HG03354 (cell line): Measurements from ENCODE around the gene GRP.

ENCODE experiments used
- ATAC-seq: cut with Tn5 transposase; IDR thresholded peaks from one replicate; pipeline ENCODE4 v1.9.1; 2021; ENCODE audit warnings: mild to moderate bottlenecking; ENCODE audit not compliant: unreplicated experiment, poor library complexity, severe bottlenecking

Gene GRP

DNA sequence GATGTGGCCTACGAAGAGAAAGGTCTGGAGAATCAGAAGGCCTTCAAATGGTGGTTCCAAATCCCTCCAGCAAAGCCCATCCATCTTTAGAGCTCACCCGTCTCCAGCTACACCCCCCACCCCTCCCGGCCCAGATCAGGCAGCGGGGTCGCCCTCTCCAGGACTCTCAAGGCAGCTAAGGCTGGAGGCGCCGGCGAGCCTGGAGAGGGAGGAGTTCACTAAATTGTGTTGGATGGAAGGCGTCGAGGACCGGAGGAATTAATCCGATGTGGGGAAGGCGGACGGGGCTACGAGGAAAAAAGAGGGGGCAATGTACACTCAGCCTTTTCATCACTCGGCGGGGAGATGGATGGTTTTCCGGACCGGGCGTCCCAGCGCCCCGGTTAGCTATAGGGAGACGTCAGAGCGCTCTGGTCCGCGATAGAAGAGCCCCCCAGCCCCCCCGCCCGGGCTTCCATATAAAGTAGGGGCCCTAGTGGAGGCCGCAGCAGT lies at the start of gene GRP:
TSS of gene GRP (plus strand) at position 487 of the 492 bp plus-strand sequence. CDS start 108 bp downstream, outside the sequence.
- no peak for ATAC-seq

DNA sequence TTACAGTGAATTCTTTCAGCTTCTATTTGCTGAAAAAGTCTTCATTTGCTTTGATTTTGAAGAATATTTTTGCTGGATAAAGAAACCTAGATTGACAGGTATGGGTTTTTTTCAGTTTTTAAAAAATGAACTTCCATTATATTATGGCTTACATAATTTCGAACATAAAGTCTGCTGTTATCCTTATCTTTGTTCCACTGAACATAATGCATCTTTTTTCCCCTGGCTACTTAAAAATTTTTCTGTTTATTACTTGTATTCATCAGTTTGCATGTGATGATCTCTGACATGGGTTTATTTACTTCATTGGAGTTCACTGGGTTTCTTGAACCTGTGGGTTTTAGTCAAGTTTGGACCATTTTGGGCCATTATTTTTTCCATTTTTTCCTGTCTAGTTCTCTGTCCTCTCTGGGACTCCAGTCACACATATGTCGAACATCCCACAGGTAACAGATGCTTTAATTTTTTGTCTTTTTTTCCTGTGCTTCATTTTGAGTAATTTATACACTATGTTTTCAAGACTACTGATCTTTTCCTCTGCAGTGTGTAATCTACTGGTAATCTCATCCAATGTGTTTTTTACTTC lies 47.2 kb upstream of the GRP start:
- no peak for ATAC-seq

DNA sequence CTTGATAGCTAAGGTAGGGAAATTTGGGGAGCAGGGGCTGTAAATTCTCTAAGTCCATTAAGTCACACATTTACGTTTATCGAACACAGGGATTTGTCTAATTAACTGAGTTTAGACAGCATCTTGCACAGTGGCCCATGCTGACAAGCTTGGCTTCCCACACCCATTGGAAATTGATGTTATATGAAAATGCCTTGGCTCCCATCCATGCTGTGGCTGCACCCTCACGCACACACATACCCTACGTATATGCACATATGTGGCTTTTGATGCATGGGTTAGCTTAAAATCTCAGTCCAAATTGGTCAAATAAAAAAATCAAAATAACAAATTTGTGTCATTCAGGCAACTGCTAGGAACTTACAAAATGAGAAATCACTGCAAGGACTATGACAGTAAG lies 42.5 kb upstream of the GRP start:
- ATAC-seq, result no peak

DNA sequence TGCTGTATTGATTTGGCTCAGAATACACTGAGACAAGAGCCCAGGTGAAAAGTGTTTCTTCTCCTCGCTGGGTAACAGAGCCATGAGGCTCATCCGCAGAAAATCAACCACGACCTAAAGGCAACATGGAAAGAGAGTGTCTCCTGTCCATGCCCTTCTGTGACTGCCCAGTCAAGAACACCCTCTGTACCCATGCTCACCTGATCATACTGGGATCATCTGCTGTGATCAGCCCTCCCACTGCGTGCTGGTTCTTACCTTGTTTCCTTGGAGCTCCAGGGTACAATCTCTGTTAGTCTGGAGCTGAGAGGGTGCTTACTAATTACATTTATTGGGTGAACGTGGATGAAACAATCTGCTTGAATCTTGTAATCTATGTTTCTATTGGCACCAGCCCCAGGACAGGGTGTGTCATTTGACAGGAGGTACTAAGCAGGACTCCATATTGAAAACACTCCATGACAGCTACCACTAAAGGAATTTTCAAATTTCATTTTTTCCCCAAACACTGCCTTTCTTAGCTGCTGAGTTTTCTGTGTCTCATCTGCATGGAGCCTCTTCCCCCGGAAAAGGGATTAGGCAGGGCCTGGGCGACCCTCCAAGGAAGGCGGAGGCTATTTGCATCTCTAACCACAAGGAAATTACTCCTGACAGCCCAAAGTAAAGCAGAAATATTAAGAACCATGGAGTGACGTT lies 39.7 kb upstream of the GRP start:
- no peak for ATAC-seq

DNA sequence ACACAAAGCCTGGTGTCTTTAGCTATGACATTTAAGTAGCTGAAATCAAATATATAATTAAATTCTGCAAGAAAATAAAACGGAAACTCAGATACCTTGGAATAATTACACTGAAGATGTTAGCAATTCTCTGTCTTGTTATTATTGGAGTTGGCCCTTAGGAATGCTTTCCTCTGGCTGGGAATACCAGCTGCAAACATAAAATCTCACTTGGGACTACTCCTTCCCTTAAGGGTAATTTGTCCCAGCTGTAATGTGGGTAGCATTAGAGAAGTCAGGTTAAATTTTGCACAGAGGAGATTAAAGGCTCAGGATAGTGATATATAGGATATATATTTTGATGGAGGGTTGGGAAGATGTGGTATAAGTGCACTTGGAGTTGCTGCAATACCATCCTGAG lies 37.3 kb upstream of the GRP start:
- ATAC-seq, result no peak

DNA sequence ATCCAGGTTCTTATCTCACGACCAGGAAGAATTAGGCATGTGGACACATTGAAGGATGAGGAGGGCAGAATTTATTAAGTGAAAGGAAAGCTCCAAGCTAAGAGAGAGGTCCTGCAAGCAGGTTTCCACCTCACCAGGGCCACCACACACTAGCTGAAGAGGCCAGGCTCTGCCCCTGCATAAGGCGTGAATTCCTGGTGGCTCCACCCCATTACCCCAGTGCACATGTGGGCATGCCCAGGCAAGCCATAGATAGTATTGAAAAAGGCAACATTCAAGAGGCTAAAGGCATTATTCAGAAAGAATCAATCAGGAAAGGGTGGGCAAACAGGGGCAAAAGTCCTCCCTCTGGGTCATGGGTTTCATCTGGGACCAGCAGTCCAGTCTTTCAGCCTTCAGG lies 30.9 kb upstream of the GRP start:
- ATAC-seq, result no peak

DNA sequence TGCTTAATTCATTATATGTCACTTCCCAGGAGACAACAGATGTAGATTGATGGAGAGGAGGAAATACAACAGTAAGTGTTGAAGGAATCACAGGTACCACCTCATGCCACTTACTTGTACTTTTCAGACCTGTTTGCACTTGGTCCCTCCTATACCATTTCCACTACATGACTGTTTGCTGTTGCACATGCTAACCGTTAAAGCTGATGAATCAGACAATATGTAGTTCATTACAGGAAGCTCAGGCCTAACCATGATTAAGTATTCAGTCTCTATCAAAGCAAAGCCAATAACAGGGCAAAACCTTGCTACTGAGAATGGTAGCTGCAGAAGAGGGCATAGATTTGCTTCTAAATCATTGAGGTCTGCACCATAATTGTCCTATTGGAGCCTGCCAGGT lies 30.2 kb upstream of the GRP start:
- no peak for ATAC-seq

DNA sequence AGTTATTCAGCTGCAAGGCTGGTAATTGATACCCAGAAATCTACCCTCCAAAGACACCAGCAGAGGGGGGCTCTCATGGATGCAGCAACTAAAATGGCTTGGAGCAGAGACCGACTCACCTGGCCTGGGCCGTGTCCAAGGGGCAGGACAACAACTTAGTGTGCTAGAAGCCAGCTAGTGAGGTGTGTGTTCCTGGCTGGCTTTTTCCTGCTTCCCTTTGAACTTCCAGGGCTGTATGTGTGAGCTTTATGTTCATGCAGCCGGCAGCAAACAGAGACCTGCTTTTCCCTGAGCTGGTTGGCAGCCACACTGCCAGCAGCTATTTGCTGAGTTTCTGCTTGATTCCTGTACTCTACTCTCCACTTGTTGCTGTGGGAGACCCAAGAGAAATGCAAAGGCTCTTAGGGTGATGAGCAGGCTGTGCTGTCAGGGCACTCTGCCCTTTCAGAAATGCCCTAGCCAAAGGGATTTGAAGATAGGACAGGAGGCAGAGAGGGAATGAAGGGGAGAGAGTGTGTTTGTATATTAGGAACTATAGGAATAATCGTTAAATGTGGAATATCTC lies 23.7 kb upstream of the GRP start:
- no peak for ATAC-seq

DNA sequence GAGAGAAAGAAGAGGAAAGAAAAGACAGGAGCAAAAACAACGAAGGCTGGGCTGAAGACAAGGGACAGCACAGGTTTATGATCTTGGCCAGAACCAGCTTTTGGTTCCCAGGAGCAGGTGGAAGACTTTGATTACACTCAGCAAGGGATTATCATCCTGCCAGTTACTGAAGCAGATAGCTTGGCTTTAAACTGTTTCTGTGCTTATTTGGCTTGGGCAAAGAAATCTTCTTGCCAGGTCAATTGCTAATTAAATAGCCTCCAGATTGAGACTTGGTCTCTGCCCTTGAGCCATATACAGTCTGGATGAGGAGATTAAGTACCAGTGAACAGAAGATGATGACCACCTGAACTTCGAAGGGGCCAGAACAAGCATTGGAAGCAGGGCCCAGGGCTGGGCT lies 22.3 kb upstream of the GRP start:
- no peak for ATAC-seq

DNA sequence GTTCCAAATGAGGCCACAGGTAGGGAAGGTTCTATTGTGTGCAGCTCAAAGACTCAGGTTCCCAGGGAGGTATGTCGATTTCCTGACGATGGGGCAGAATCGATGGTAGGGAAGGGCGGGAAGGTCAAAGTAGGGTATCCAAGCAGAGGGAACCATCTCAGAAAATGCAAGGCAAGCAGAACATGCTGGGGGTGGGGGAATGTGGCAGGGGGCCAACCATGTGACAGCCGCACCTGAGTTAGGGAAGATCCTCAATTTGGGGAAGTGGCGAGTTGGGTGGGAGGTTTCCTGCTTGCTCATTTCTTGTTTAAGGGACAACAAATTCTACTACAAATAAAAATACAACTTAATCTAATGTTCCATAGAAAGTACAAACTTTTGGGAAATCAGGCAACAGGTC lies 21.7 kb upstream of the GRP start:
- no peak for ATAC-seq

DNA sequence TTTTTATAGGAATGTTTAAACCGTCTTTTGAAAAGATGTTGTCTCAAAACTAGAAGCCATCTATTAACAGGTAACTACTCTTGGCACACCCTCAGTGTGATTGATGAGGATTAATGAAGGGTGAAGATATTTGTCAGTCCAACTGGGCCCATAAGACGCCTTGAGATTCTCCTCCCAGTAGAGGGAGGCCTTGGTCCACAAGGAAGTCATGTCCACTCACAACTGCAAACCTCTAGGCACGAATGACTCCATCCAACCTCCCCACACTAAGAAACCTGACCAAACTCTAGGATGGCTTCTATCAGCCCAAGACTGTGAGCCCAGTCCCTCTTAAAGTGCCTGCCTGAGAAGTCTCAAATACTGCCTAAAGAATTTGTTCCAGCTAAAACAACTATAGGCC lies 19.2 kb upstream of the GRP start:
- ATAC-seq, result no peak

DNA sequence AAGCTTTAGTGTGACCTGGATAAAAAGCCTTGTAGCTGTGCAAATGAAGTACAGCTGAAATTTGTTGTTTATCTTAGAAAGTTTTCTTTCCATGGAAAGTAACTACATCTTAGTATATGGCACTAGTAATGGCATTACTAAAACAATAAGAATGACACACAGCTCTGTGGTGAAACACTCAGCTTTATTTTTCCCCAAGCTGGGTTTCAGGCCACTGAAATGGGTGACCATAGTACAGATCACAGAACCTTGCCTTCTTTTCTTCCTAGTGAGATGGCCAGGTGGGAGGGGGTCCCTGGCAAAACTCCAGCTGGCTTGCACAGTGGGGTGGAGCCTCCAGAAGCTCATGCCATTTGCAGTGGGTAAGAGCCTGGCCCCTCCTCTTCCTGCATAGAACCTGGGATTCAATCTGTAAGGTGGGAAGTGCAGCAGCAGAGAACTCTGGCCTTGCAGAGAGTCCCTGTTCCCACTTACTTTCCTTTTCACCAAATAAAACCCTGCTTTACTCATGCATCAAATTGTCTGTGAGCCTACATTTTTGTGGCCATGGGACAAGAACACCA lies 17.6 kb upstream of the GRP start:
- no peak for ATAC-seq

DNA sequence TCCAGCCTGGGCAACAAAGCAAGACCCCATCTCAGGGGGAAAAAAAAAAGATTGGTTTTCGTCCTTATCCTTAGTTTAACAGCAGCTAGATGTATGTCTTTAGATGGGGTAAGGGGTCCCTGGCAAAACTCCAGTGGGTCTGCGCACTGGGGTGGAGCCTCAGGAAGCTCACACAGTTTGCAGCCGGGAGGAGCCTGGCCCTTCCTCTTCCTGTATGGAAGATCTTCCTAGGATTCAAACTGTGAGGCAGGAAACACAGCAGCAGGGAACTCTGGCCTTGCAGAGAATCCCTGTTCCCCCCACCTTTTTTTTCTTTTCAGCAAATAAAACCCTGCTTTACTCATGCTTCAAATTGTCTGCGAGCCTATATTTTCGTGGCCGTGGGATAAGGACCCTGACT lies 12.5 kb upstream of the GRP start:
- no peak for ATAC-seq

DNA sequence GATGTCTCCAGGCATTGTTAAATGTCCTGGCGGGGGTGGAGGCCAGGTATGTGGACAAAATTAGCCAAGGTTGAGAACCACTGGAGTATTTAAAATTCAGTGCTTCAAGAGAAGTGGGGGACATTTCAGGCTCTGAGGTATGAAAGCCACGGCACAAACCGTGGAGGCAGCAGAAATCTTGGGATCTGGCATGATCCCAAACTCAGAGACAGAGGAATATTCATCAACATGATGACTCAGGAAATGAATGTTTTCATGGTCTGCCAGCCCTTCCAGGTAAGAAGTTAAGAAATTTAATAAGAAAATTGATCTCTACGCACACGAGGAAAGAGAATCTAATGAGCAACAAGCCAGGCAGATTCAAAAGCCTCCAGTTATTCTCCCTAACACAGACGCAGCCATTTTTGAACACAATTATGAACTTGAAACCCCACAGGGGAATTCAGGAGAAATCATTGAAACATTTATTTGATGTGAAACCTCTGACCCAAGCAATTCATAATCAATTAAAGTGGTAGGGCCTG lies 11.3 kb upstream of the GRP start:
- ATAC-seq, result no peak

DNA sequence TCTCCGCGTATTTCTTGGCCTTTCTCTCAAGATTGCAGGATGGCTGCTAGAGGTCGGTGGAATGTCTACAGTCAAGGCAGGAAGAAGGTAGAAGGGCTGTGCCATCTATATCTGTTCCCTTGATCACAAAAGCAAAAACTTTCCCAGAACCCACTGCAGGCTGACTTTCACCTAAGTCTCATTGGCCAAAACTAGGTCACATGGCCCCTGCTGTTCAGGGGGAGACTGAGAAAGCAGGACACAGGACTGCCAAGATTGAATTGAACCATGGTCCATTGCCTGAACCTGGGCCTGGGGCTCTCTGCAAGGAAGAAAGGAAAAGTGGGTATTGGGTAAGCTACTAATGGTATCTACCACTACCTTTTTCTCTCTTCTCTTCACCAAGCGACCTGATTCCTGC lies 9.7 kb upstream of the GRP start:
- no peak for ATAC-seq

DNA sequence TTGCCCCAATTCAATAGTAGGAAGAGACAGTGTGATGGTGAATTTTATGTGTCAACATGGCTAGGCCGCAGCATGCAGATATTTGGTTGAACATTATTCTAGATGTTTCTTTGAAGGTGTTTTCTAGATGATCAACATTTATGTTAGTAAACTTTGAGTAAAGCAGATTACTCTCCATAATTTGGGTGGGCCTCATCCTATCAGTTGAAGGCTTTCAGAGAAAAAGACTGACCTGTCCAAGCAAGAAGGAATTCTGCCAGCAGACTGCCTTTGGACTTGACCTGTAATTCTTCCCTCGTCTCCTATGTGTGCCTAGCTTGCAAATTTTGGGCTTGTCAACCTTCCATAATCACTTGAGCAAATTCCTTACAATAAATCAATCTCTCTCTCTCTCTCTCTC lies 8.3 kb upstream of the GRP start:
- ATAC-seq, result no peak

DNA sequence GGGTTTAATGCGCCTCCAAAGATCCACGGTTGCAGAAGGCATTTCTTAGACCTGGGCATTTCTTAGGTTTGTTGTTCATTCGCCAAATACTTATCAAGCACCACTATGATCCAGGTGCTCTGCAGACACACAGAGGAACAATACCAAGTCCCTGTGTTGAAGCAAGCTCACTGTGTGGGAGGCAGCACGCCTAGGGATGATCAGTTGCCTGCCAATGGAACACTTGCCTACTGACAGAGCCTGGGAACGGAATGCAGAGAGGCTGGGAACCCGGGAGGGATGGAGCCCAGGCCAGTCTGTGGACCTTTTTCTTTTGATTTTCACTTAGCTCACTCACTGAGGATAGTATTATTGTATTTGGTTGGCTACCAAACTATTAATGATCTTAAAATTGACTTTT lies 1.9 kb upstream of the GRP start:
- ATAC-seq, result no peak

DNA sequence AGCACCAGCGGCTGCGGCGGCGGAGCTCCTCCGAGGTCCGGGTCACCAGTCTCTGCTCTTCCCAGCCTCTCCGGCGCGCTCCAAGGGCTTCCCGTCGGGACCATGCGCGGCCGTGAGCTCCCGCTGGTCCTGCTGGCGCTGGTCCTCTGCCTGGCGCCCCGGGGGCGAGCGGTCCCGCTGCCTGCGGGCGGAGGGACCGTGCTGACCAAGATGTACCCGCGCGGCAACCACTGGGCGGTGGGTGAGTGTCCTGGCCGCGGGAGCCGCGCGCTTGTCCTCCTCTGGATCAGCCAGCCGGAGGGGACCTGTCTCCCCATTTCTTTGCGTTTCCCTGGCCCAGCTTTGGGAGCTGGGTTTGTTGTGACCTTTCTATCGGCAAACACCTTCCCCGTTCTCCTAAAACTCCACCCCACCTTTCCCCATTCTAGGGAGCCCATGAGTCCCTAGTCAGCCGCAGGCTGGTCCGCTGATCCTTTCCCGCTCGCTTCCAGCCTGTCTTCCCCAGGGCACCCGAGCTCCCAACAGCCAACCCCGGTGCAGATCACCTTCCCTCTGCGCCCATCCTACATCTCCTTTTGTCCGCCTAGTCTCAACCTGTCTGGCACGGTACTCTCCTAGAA lies 316 bp downstream of the GRP start:
- ATAC-seq, result no peak

DNA sequence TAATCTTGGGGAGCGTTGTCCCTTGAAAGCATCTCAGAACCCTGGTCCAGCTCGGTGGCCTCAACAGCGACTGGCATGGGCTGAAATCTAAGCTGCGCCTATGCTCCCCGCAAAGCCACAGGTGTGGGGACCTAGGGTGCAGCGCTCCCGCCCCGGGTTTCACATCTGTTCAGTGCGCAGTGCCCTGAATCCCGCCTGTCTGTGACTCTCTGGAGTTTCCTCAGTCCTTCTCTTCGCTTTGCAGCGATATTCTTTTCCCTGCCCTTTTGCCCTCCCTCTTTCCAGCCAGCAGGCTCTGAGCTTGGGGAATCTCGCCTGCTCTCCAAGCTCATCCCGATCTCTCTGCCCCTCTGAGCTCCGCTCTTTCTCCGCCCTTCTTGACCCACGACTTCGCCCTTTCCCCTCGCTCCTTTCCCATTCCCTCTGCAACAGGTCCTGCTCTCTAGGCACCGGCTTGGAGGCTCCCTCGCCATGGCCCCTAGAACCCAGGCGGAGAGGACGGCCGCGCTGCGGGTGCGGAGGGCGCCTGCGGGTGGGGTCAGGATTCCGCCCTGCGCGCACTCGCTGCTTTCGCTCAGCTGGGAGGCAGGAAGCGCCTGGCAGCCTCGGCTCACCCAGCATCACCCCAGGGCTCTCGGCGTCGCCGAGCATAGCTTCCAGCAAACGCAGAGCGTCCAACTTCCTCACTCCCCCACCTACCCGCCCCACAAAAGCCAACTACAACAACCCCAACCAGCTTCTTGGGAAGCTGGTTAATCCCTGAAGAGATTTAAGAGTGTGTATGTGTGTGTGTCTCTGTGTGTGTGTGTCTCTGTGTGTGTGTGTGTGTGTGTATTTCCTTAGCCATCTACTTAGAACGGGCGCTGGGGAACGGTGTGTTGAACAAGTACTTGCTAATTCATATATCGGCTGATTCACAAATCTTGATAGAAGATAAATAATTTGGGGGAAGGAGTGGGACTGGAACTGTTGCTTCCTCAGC lies 1.1 kb downstream of the GRP start:
- ATAC-seq, result no peak
